ENCODE results near the gene NISCH. TPM values are rescaled to one million over a fixed set of nuclear protein-coding genes. Genes with fewer than 3 reads are reported as not detected.

NISCH gene
- total RNA-seq, 1 experiment from 2014 or later, result 85.0 TPM

DNA sequence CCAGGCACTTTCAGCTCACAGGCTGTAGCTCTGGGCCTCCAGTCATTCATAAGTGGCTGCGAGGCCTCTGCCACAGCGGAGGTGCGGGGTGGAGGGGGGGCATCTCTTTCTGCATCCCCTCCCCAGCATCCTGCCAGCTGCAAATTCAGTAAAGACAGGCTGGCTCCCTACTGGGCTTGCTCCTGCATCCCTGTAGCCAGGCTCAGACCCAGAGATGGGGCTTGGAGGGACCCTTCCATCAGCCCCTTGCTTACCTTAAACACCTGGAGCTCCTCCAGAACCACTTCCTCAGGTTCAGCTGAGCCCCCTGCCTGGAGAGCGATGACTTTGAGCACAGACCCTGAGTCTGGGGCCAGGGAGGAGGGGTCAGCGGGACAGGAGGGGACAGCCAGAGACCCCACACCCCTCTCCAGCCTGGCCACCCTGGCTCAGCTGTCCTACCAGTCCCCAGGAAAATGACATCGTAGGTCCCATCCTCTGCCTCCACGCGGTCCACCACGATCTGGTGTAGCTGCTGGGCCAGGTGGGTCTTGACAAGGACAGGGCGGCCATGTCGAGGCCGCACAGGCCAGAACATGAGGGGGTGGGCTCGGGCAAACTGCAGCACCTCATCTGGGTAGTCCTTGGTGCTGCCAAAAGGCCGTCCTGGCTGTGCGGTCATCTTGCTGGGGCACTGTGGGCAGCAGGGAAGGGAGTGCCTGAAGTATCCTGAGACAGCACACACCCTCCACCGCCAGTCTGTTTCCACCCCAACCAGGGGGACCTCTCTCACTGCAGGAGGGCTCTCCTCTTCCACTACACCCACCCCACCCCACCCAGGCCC, 15.8 kb upstream of the NISCH start:
- ATAC-seq (no peak), DNase-seq (ENCODE audit: low spot score) (no peak)
- Mint-ChIP-seq H3K36me3 (no peaks in the 10 kb centered on the region), H3K4me3 (no peak overlapping the region), H3K27ac (no peak overlapping the region), H3K9me3 (no peaks in the 10 kb centered on the region), H3K27me3 (ENCODE audit: low read depth) (no peaks in the 10 kb centered on the region), H3K4me1 (no peaks in the 10 kb centered on the region)
- no peak for TF ChIP-seq FOXP1 (CRISPR knock-in tag; IDR thresholded peaks at IDR 0.05; ENCODE audit: borderline replicate concordance)
- TF ChIP-seq, protein P1, sequence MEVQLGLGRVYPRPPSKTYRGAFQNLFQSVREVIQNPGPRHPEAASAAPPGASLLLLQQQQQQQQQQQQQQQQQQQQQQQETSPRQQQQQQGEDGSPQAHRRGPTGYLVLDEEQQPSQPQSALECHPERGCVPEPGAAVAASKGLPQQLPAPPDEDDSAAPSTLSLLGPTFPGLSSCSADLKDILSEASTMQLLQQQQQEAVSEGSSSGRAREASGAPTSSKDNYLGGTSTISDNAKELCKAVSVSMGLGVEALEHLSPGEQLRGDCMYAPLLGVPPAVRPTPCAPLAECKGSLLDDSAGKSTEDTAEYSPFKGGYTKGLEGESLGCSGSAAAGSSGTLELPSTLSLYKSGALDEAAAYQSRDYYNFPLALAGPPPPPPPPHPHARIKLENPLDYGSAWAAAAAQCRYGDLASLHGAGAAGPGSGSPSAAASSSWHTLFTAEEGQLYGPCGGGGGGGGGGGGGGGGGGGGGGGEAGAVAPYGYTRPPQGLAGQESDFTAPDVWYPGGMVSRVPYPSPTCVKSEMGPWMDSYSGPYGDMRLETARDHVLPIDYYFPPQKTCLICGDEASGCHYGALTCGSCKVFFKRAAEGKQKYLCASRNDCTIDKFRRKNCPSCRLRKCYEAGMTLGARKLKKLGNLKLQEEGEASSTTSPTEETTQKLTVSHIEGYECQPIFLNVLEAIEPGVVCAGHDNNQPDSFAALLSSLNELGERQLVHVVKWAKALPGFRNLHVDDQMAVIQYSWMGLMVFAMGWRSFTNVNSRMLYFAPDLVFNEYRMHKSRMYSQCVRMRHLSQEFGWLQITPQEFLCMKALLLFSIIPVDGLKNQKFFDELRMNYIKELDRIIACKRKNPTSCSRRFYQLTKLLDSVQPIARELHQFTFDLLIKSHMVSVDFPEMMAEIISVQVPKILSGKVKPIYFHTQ (CRISPR knock-in tag; IDR thresholded peaks at IDR 0.05), result no peak
- TF ChIP-seq MXD4 (CRISPR knock-in tag; IDR thresholded peaks at IDR 0.05; ENCODE audit: borderline replicate concordance), result no peak
- TF ChIP-seq ESRRA (CRISPR knock-in tag; IDR thresholded peaks at IDR 0.05; ENCODE audit: borderline replicate concordance), result no peak
- TF ChIP-seq, protein P2, sequence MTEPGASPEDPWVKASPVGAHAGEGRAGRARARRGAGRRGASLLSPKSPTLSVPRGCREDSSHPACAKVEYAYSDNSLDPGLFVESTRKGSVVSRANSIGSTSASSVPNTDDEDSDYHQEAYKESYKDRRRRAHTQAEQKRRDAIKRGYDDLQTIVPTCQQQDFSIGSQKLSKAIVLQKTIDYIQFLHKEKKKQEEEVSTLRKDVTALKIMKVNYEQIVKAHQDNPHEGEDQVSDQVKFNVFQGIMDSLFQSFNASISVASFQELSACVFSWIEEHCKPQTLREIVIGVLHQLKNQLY (CRISPR knock-in tag; IDR thresholded peaks at IDR 0.05), result no peak
- TF ChIP-seq ELF4 (CRISPR knock-in tag; IDR thresholded peaks at IDR 0.05; ENCODE audit: low read depth), result no peak
- TF ChIP-seq, protein P3, sequence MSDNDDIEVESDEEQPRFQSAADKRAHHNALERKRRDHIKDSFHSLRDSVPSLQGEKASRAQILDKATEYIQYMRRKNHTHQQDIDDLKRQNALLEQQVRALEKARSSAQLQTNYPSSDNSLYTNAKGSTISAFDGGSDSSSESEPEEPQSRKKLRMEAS (CRISPR knock-in tag; IDR thresholded peaks at IDR 0.05), result no peak
- TF ChIP-seq, protein P4, sequence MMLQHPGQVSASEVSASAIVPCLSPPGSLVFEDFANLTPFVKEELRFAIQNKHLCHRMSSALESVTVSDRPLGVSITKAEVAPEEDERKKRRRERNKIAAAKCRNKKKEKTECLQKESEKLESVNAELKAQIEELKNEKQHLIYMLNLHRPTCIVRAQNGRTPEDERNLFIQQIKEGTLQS (CRISPR knock-in tag; conservative IDR thresholded peaks at IDR 0.05), result no peak
- no peak for TF ChIP-seq SP1 (CRISPR knock-in tag; conservative IDR thresholded peaks at IDR 0.05)
- no peak for TF ChIP-seq SMAD3 (CRISPR knock-in tag; IDR thresholded peaks at IDR 0.05; ENCODE audit: borderline replicate concordance)
- ChIA-PET POLR2A (no interaction called here), CTCF (interaction anchor here (0.6 to 1.9 kb wide), 7 partner anchors 7 to 359 kb away, joined by 3 to 6 read pairs (median 3); no protein-coding TSS in a partner anchor)

DNA sequence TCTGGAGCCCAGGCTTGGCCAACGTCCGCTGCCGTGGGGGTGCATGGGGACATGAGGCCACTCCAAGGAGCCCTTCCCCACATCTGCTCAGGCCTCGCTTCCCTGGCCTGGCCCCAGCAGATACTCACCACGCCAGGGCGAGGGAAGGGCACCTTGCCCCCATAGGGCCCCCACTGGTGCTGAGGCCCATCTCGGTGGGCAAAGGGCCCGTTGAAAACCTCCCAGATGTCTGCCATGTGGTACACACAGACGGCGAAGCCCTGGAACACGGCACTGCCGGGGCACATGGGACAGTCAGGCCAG, 15.2 kb upstream of the NISCH start:
- CTCF ChIA-PET, result interaction anchor here (0.8 to 1.5 kb wide), 2 partner anchors 13 to 209 kb away, joined by 3 read pairs; no protein-coding TSS in a partner anchor
- DNase-seq (ENCODE audit: low spot score), result no peak
- Mint-ChIP-seq H3K4me1 (peaks cover 2% of the 10 kb centered on the region; the same call in 1 of the 2 replicates), H3K9me3 (no peaks in the 10 kb centered on the region), H3K36me3 (no peaks in the 10 kb centered on the region), H3K27me3 (ENCODE audit: low read depth) (no peaks in the 10 kb centered on the region), H3K27ac (no peak overlapping the region), H3K4me3 (no peak overlapping the region)
- POLR2A ChIA-PET, result no interaction called here
- no peak for ATAC-seq
- TF ChIP-seq JUN (CRISPR knock-in tag; IDR thresholded peaks at IDR 0.05), result no peak

DNA sequence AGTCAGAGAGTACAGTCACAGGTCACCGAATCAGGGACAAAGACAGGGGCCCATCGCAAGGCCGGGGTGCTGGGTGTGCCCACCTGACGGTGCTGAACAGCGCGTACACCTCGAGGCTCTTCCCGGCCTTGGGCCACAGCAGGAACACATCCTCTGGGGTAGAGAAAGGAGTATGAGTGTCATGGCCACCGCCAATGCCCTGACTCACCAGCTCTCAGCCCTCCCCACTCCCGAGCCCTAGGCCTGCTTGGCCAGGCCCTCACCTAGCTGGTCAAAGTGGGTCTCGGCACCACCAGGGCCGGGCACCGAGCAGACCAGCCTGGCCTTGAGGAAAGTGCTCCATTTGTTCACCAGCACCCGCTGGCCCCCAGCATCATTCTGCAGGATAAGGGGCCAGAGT, 14.7 kb upstream of the NISCH start:
- CTCF ChIA-PET, result interaction anchor here (1.5 kb wide), 1 partner anchor 13 kb away, joined by 3 read pairs; no protein-coding TSS in a partner anchor
- POLR2A ChIA-PET, result no interaction called here
- peaks cover 2% of the 10 kb centered on the region; the same call in 1 of the 2 replicates for H3K4me1 Mint-ChIP-seq
- H3K4me3 Mint-ChIP-seq, result no peak overlapping the region
- no peaks in the 10 kb centered on the region for H3K9me3 Mint-ChIP-seq
- ATAC-seq (no peak), DNase-seq (ENCODE audit: low spot score) (no peak)
- H3K27me3 Mint-ChIP-seq (ENCODE audit: low read depth), result no peaks in the 10 kb centered on the region
- no peak overlapping the region for H3K27ac Mint-ChIP-seq
- H3K36me3 Mint-ChIP-seq, result no peaks in the 10 kb centered on the region
- TF ChIP-seq RORB (CRISPR knock-in tag; IDR thresholded peaks at IDR 0.05) (no peak), JAZF1 (CRISPR knock-in tag; IDR thresholded peaks at IDR 0.05) (no peak), SMAD4 (CRISPR knock-in tag; IDR thresholded peaks at IDR 0.05) (no peak), TEAD4 (CRISPR knock-in tag; IDR thresholded peaks at IDR 0.05) (no peak), ZNF121 (CRISPR knock-in tag; IDR thresholded peaks at IDR 0.05) (no peak), CREM (CRISPR knock-in tag; IDR thresholded peaks at IDR 0.05) (no peak), CBFB (CRISPR knock-in tag; IDR thresholded peaks at IDR 0.05; ENCODE audit: low read depth) (no peak), MXD4 (CRISPR knock-in tag; IDR thresholded peaks at IDR 0.05; ENCODE audit: borderline replicate concordance) (no peak), ATF1 (CRISPR knock-in tag; IDR thresholded peaks at IDR 0.05) (no peak), ETV6 (CRISPR knock-in tag; IDR thresholded peaks at IDR 0.05) (no peak)
- TF ChIP-seq, protein P5, sequence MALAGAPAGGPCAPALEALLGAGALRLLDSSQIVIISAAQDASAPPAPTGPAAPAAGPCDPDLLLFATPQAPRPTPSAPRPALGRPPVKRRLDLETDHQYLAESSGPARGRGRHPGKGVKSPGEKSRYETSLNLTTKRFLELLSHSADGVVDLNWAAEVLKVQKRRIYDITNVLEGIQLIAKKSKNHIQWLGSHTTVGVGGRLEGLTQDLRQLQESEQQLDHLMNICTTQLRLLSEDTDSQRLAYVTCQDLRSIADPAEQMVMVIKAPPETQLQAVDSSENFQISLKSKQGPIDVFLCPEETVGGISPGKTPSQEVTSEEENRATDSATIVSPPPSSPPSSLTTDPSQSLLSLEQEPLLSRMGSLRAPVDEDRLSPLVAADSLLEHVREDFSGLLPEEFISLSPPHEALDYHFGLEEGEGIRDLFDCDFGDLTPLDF (CRISPR knock-in tag; IDR thresholded peaks at IDR 0.05), result no peak
- TF ChIP-seq, protein P6, sequence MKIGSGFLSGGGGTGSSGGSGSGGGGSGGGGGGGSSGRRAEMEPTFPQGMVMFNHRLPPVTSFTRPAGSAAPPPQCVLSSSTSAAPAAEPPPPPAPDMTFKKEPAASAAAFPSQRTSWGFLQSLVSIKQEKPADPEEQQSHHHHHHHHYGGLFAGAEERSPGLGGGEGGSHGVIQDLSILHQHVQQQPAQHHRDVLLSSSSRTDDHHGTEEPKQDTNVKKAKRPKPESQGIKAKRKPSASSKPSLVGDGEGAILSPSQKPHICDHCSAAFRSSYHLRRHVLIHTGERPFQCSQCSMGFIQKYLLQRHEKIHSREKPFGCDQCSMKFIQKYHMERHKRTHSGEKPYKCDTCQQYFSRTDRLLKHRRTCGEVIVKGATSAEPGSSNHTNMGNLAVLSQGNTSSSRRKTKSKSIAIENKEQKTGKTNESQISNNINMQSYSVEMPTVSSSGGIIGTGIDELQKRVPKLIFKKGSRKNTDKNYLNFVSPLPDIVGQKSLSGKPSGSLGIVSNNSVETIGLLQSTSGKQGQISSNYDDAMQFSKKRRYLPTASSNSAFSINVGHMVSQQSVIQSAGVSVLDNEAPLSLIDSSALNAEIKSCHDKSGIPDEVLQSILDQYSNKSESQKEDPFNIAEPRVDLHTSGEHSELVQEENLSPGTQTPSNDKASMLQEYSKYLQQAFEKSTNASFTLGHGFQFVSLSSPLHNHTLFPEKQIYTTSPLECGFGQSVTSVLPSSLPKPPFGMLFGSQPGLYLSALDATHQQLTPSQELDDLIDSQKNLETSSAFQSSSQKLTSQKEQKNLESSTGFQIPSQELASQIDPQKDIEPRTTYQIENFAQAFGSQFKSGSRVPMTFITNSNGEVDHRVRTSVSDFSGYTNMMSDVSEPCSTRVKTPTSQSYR (CRISPR knock-in tag; IDR thresholded peaks at IDR 0.05), result no peak
- TF ChIP-seq, protein P7, sequence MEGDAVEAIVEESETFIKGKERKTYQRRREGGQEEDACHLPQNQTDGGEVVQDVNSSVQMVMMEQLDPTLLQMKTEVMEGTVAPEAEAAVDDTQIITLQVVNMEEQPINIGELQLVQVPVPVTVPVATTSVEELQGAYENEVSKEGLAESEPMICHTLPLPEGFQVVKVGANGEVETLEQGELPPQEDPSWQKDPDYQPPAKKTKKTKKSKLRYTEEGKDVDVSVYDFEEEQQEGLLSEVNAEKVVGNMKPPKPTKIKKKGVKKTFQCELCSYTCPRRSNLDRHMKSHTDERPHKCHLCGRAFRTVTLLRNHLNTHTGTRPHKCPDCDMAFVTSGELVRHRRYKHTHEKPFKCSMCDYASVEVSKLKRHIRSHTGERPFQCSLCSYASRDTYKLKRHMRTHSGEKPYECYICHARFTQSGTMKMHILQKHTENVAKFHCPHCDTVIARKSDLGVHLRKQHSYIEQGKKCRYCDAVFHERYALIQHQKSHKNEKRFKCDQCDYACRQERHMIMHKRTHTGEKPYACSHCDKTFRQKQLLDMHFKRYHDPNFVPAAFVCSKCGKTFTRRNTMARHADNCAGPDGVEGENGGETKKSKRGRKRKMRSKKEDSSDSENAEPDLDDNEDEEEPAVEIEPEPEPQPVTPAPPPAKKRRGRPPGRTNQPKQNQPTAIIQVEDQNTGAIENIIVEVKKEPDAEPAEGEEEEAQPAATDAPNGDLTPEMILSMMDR (IDR thresholded peaks at IDR 0.05), result no peak
